Ectodermal cell (in vitro differentiated cells): ENCODE results near the gene UCHL5.

Experiments
- H3K27ac ChIP-seq: 2 replicates; pipeline ENCODE4 v1.7.0; 2013; ENCODE audit warnings: mild to moderate bottlenecking, low read depth, low read length; ENCODE audit not compliant: insufficient read depth, poor library complexity, severe bottlenecking
- H3K27me3 ChIP-seq: 2 replicates; pipeline ENCODE4 v1.7.0; 2013; ENCODE audit warnings: mild to moderate bottlenecking, low read length; ENCODE audit not compliant: insufficient read depth, control insufficient read depth, poor library complexity, severe bottlenecking
- H3K36me3 ChIP-seq: one replicate; pipeline ENCODE4 v1.7.0; 2013; ENCODE audit warnings: low read length; ENCODE audit not compliant: control insufficient read depth, insufficient read depth
- H3K4me1 ChIP-seq: one replicate; pipeline ENCODE4 v1.7.0; 2013; ENCODE audit warnings: low read length; ENCODE audit not compliant: control insufficient read depth, insufficient read depth
- H3K4me3 ChIP-seq: 2 replicates; pipeline ENCODE4 v1.7.0; 2013; ENCODE audit warnings: low read depth, low read length, control low read depth; ENCODE audit not compliant: insufficient read depth
- H3K9me3 ChIP-seq: 2 replicates; pipeline ENCODE4 v1.7.0; 2013; ENCODE audit warnings: mild to moderate bottlenecking, low read length, moderate library complexity; ENCODE audit not compliant: control insufficient read depth
- WGBS, 2 experiments: methylation state at CpG; one replicate each; pipeline ENCODE4 v1.1.7; 2013; ENCODE audit warnings: missing lambda C conversion rate in 2 of 2; 5-methylcytosine and 5-hydroxymethylcytosine counted together

UCHL5 gene

DNA sequence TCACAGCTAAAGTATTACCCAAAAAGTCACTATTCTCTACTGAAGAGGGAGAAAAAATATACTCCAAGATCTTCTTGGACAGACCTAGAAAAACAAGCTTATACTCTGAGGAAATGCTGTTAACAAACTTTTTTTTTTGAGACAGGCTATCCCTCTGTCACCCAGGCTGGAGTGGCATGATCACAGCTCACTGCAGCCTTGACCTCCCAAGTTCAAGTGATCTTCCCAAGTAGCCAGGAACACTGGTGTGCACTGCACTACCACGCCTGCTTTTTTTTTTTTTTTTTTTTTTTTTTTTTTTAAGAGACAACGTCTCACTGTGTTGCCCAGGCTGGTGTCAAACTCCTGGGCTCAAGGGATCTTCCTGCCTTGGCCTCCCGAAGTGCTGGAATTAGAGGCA lies 28.7 kb upstream of the UCHL5 start:
- H3K4me3 ChIP-seq: no peak overlapping the region
- peaks cover 18% of the 10 kb centered on the region for H3K36me3 ChIP-seq
- no peaks in the 10 kb centered on the region for H3K9me3 ChIP-seq
- no peak overlapping the region for H3K27ac ChIP-seq
- no peaks in the 10 kb centered on the region for H3K27me3 ChIP-seq
- 66 to 87% methylated on average over 3 of the region's 3 CpGs for WGBS, 2 experiments
- no peaks in the 10 kb centered on the region for H3K4me1 ChIP-seq

DNA sequence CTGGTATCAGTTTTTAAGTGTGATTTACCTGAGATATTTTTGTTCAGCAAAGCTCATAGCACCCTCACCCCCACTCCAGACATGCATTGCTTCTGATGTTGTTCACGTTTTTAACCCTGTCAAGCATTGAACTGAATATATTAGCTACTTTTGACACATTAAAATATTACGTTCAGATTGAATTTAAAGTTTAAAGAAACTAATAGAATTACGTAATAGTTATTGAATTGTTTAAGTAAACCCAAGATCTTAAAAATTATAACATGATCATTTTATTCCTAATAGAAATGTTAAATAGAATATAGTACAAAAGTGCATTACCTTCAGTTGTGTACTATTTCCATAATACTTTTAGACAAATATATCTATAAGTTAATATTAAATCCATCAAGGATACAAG lies 27.2 kb upstream of the UCHL5 start:
- WGBS, 2 experiments: 100% methylated on average over 1 of the region's 3 CpGs
- no peaks in the 10 kb centered on the region for H3K27me3 ChIP-seq
- H3K4me3 ChIP-seq: no peak overlapping the region
- no peak overlapping the region for H3K27ac ChIP-seq
- no peaks in the 10 kb centered on the region for H3K9me3 ChIP-seq
- no peaks in the 10 kb centered on the region for H3K4me1 ChIP-seq
- H3K36me3 ChIP-seq: peaks cover 20% of the 10 kb centered on the region

DNA sequence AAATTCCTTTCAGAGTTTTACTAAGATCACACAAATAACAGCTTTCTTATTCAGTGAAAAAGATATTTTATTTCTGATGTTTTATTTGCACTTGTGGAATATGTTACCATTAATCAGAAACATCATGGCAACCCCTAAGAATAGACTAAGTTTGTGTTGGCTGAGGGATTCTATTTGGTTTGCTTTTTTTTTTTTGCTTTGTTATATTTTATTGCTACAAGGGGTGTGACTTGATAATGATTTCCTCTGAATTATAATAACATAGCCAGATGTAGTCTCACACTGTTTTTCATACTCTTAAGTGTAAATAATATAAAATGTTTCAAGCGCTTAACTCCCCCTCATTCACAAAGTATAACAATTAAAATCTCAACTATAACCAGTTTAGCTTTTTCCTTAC lies 26.1 kb upstream of the UCHL5 start:
- peaks cover 26% of the 10 kb centered on the region for H3K36me3 ChIP-seq
- no peaks in the 10 kb centered on the region for H3K27me3 ChIP-seq
- no peaks in the 10 kb centered on the region for H3K9me3 ChIP-seq
- H3K4me3 ChIP-seq: no peak overlapping the region
- WGBS, 2 experiments: no CpG with 5 or more reads among the region's 1 CpG
- H3K27ac ChIP-seq: no peak overlapping the region
- no peaks in the 10 kb centered on the region for H3K4me1 ChIP-seq

DNA sequence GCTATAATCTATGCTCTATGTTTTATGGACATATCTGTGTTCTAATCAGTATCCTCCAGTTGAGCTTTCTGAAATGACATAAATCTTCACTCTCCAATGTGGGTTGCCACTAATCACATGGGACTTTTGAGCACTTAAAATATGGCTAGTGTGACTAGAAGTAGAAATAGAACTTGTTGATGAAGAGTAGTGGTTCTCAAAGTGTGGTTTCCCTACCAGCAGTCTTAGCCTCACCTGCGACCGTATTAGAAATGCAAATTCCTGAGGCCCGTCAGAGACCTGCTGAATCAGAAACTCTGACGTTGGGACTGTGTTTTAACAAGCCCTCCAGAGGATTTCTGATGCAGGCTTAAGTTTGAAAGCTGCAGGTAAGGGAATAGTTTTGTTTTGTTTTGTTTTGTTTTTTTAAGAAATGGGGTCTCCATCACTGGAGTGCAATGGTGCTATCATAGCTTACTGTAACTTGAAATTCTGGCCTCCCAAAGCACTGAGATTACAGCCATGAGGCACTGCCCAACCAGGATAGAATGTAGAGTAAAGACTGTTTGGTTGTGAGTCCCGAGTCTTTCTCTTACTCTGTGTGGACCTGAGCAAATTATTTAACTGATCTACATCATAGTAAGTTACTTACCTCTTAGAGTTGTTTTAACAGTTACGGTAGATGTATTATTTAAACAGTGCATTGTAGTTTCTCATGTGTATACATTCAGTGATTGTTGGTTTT lies 24.4 kb upstream of the UCHL5 start:
- Histone ChIP-seq H3K27ac (no peak overlapping the region), H3K36me3 (peaks cover 35% of the 10 kb centered on the region), H3K4me1 (no peaks in the 10 kb centered on the region), H3K9me3 (no peaks in the 10 kb centered on the region), H3K4me3 (no peak overlapping the region), H3K27me3 (no peaks in the 10 kb centered on the region)
- WGBS, 2 experiments: 88 to 89% methylated on average over 4 to 6 of the region's 6 CpGs

DNA sequence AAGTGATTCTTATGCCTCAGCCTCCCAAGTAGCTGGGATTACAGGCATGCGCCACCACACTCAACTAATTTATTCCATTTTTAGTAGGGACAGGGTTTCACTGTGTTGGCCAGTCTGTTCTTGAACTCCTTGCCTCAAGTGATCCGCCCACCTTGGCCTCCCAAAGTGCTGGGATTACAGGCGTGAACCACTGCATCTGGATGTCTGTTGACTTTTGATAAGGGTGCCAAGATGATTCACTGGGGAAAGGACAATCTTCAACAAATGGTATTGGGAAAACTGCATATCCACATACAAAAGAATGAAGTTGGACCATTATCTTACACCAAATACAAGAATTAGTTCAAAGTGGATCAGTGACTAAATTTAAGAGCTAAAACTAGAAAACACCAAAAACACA lies 20.0 kb upstream of the UCHL5 start:
- WGBS, 2 experiments: 87 to 93% methylated on average over 3 of the region's 3 CpGs
- Histone ChIP-seq H3K4me3 (no peak overlapping the region), H3K4me1 (no peaks in the 10 kb centered on the region), H3K27me3 (no peaks in the 10 kb centered on the region), H3K27ac (no peak overlapping the region), H3K9me3 (no peaks in the 10 kb centered on the region), H3K36me3 (peaks cover 45% of the 10 kb centered on the region)

DNA sequence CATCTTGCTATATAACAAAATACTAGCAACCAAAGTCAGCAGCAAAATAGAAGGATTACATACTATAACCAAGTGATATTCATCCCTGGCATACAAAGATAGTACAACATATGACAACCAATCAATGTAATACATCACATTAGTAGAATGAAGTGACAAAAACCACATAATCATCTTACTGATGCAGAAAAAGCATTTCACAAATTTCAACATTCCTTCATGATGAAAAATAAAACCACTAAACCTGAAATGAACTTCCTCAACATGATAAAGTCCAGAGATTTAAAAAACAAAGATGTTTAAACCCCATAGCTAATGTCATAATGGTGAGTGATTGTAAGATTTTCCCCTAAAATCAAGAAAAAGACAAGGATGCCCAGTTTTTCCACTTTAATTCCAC lies 18.8 kb upstream of the UCHL5 start:
- Histone ChIP-seq H3K9me3 (no peaks in the 10 kb centered on the region), H3K27me3 (no peaks in the 10 kb centered on the region), H3K36me3 (peaks cover 36% of the 10 kb centered on the region), H3K4me1 (no peaks in the 10 kb centered on the region), H3K4me3 (no peak overlapping the region), H3K27ac (no peak overlapping the region)

DNA sequence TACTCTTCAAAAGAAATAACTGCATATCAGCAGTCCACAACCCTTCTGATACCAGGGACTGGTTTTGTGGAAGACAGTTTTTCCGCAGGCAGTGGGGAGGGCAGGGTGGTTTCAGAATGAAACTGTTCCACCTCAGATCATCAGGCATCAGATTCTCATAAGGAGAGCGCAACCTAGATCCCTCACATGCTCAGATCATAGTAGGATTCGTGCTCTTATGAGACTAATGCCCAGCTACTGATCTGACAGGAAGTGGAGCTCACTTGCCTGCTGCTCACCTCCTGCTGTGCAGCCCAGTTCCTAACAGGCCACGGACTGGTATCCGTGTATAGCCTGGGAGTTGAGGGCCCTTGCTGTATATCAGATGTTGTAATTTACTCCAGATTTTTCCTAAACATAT lies 11.8 kb upstream of the UCHL5 start:
- H3K4me1 ChIP-seq: no peaks in the 10 kb centered on the region
- H3K27ac ChIP-seq: no peak overlapping the region
- H3K27me3 ChIP-seq: no peaks in the 10 kb centered on the region
- no peaks in the 10 kb centered on the region for H3K9me3 ChIP-seq
- 63 to 67% methylated on average over 5 of the region's 5 CpGs for WGBS, 2 experiments
- H3K4me3 ChIP-seq: no peak overlapping the region
- no peaks in the 10 kb centered on the region for H3K36me3 ChIP-seq

DNA sequence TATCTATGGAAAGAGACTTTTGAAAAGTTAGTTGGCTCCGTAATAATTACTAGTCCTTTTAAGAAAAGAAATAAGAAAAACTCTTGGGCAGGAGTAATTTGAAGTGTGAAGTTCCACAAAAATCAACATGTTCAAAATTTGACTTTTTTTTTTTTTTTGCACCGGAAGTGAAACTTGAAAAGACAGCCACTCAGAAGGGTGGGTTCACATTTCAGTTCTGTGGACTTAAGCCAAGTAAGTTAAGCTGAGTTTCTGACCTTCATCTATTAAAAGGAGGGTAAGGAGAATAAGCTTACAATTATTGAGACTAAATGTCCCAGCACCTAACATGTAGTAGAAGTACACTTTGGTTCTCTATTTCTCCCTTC lies 11.2 kb upstream of the UCHL5 start:
- Histone ChIP-seq H3K4me1 (no peaks in the 10 kb centered on the region), H3K36me3 (no peaks in the 10 kb centered on the region), H3K4me3 (no peak overlapping the region), H3K9me3 (no peaks in the 10 kb centered on the region), H3K27ac (no peak overlapping the region), H3K27me3 (no peaks in the 10 kb centered on the region)
- WGBS, 2 experiments: 86 to 90% methylated on average over 2 of the region's 2 CpGs

DNA sequence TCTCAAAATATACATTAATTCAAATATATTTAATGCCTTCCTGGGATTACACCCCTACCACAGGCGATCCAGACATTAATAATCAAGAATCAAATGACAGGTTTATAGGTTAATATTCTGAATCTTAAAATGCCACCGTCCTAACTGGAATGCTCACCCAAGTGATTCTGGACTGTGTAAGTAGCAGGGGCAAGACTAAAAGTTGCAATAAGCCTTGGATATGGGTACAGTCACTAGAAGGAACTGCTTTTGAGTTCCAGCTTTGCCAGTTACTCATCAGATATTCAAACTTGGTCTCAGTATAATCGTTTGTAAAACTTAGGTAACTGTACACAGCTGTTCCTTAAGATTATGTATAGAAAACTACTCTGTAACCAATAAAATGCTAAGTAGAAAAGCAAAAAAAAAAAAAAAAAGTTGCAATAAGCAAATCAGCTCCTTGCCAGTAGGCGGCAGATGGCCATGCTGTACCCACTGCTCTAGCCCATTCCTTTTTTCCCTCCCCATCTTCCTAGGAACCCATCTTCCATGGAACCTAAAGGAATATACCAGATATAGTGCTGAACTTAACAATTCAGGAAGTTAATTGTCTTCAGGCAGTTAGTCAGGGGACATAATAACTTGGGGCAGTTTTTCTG lies 10.7 kb upstream of the UCHL5 start:
- no peaks in the 10 kb centered on the region for H3K27me3 ChIP-seq
- WGBS, 2 experiments: 71 to 81% methylated on average over 3 to 4 of the region's 4 CpGs
- no peaks in the 10 kb centered on the region for H3K4me1 ChIP-seq
- H3K9me3 ChIP-seq: no peaks in the 10 kb centered on the region
- H3K4me3 ChIP-seq: no peak overlapping the region
- H3K36me3 ChIP-seq: no peaks in the 10 kb centered on the region
- no peak overlapping the region for H3K27ac ChIP-seq

DNA sequence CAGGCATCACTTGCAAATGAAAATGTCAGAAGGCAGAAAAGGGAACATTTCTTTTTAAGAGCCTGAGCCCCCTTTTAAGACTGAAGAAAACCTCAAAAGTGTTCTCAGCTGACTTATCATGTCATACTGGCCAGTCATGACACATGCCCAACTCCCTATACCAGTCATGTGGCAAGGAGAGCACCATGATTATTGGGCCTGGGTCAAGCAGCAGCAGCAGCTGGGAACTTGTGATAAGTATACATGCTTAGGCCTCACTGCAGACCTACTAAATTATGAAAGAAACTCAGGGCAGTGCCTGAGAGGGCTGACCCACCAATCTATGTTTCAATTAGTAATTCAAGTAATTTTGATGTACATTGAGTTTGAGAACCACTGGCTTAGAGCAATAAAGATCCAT lies 8.9 kb upstream of the UCHL5 start:
- no peak overlapping the region for H3K27ac ChIP-seq
- no peak overlapping the region for H3K4me3 ChIP-seq
- no peaks in the 10 kb centered on the region for H3K9me3 ChIP-seq
- no peaks in the 10 kb centered on the region for H3K4me1 ChIP-seq
- H3K36me3 ChIP-seq: no peaks in the 10 kb centered on the region
- no peaks in the 10 kb centered on the region for H3K27me3 ChIP-seq
